Testis (tissue), 3 donors: ENCODE results near the gene KAT5. TPM values are rescaled to one million over a fixed set of nuclear protein-coding genes. Genes with fewer than 3 reads are reported as not detected.
A peak's percentile ranks its signal among the peaks of the same experiment; 100 is the strongest.

Experiments used
- DNase-seq: peaks from one replicate; pipeline ENCODE4 v3.0.0-alpha.2; 2019
- H3K27ac ChIP-seq, 2 donors: fragments of 200-600 bp; sonication (generic); one replicate each; pipeline ENCODE4 v1.5.1; 2019
- H3K27me3 ChIP-seq: fragments of 200-600 bp; sonication (generic); one replicate; pipeline ENCODE4 v1.5.1; 2019
- H3K36me3 ChIP-seq: fragments of 200-600 bp; sonication (generic); one replicate; pipeline ENCODE4 v1.5.1; 2017; ENCODE audit warnings: low read depth; ENCODE audit errors: missing control alignments
- H3K4me1 ChIP-seq: fragments of 200-600 bp; sonication (generic); one replicate; pipeline ENCODE4 v1.5.1; 2019
- H3K4me3 ChIP-seq, 2 donors: fragments of 200-600 bp; sonication (generic); one replicate each; pipeline ENCODE4 v1.5.1; 2017 to 2019
- H3K9me3 ChIP-seq: fragments of 200-600 bp; sonication (generic); one replicate; pipeline ENCODE4 v1.5.1; 2017
- POLR2A ChIP-seq: fragments of 450-650 bp; IDR thresholded peaks from one replicate; pipeline ENCODE4 v1.6.1; 2017; ENCODE audit warnings: antibody characterized with exemption, mild to moderate bottlenecking, moderate library complexity
- WGBS, 2 donors: methylation state at CpG; one replicate each; pipeline ENCODE4 v1.1.5; 2018; 5-methylcytosine and 5-hydroxymethylcytosine counted together
- intact Hi-C: fragments of 100-400 bp; cut with DNase I; formaldehyde crosslinking; loops from one replicate; pipeline ENCODE4 v1.15.1; 2023; ENCODE audit warnings: low total_unique reads
- polyA plus RNA-seq: library from polyadenylated mRNA; stranded (reverse); fragments of 350-450 nt; fragmentation: Illumina TruSeq; extraction: RNeasy Lipid Tissue Mini Kit (QIAGEN cat#74804); gene quantifications from one replicate; pipeline ENCODE4 v1.2.3, GENCODE V29; 2014; ENCODE audit warnings: low read depth, low replicate concordance; ENCODE audit not compliant: insufficient read depth
- total RNA-seq, 2 donors: library from RNA; depleted of rRNA; stranded (reverse); fragments of >200 nt; gene quantifications; one replicate each; pipeline ENCODE4 v1.2.3, GENCODE V29; 2016
- TF ChIP-seq, protein P1 (sequence below), 3 experiments: fragments of 450-650 bp in 2 of 3; fragments of 200-600 bp in 1 of 3; sonication (generic) in 1 of 3; IDR thresholded peaks; one replicate each; pipeline ENCODE4 v1.5.1; 2016 to 2019; ENCODE audit warnings: antibody characterized with exemption in 3 of 3, mild to moderate bottlenecking in 2 of 3, moderate library complexity in 1 of 3

The KAT5 gene
- total and polyA plus RNA-seq, 3 donors from 2014 or later: 101 to 154 (median 121) TPM

DNA sequence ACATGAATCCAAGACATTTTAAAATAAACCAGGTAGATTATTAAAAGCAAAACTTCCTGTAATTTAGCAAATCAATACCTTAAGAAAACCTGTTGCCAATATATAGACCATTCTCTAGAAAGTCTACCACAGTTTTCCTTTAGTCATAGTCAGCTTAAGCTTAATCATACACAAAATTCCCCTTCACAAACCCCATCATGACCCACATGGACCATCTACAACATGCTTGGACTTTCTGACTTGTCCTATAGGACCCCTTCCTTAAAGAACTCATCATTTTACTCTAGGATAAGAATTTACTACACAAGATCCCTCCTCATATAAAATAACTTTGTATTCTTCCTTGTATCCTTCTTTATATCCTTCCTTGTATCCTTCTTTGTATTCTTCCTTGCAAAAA, 24.8 kb downstream of the KAT5 start:
- intact Hi-C loops: no loop called here
- Histone ChIP-seq H3K27me3 (no peaks in the 10 kb centered on the region), H3K36me3 (no peaks in the 10 kb centered on the region), H3K4me1 (no peaks in the 10 kb centered on the region), H3K4me3 (no peak overlapping the region), H3K9me3 (no peaks in the 10 kb centered on the region), H3K27ac (no peak overlapping the region)
- DNase-seq: no peak
- TF ChIP-seq, protein P1, sequence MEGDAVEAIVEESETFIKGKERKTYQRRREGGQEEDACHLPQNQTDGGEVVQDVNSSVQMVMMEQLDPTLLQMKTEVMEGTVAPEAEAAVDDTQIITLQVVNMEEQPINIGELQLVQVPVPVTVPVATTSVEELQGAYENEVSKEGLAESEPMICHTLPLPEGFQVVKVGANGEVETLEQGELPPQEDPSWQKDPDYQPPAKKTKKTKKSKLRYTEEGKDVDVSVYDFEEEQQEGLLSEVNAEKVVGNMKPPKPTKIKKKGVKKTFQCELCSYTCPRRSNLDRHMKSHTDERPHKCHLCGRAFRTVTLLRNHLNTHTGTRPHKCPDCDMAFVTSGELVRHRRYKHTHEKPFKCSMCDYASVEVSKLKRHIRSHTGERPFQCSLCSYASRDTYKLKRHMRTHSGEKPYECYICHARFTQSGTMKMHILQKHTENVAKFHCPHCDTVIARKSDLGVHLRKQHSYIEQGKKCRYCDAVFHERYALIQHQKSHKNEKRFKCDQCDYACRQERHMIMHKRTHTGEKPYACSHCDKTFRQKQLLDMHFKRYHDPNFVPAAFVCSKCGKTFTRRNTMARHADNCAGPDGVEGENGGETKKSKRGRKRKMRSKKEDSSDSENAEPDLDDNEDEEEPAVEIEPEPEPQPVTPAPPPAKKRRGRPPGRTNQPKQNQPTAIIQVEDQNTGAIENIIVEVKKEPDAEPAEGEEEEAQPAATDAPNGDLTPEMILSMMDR (IDR thresholded peaks at IDR 0.05): no peak
- TF ChIP-seq POLR2A: no peak

DNA sequence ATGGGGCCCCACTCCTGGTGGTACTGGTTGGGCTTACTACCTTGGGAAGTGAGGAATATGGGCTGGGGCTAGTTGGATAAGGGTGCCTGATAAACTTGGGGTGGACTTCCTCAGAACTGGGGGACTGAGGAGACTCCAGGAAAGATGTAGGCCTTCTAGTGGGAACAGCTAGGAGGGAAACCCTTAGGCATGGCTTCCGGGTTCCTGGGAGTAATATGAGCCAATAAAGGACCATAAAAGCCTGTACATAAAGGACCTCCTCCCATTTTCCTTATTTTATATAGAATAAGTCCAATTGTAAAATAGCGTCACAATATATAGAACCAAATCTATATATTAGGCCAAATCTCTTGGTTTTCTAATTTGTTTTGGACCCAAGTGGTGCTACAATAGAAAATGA, 27.0 kb downstream of the KAT5 start:
- no peaks in the 10 kb centered on the region for H3K4me1 ChIP-seq
- no peak overlapping the region for H3K27ac ChIP-seq
- intact Hi-C loops: no loop called here
- WGBS, 2 donors: 90 to 93% methylated on average over 2 of the region's 2 CpGs
- DNase-seq: no peak
- H3K36me3 ChIP-seq: no peaks in the 10 kb centered on the region
- TF ChIP-seq, protein P1 (IDR thresholded peaks at IDR 0.05): no peak
- no peak for TF ChIP-seq POLR2A
- H3K9me3 ChIP-seq: no peaks in the 10 kb centered on the region
- no peaks in the 10 kb centered on the region for H3K27me3 ChIP-seq
- no peak overlapping the region for H3K4me3 ChIP-seq

DNA sequence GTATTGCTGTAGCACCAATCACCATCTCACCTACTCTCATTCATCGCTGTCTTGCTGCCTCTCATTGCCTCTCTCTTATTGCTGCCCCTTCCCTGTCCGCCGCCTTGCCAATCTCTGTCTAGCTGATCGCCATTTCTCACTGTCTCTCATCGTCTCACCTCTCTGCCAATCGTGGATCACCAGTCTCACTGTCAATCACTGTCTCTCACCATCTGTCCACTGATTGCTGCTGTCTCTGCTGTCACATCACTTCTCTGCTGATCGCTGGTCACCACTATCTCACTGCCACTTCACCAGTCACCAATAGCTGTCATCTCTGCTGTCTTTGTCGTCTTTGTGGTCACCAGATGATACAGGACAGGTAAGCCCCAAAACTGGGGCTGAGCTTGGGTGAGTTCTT, 29.1 kb downstream of the KAT5 start:
- Histone ChIP-seq H3K4me1 (no peaks in the 10 kb centered on the region), H3K4me3 (no peak overlapping the region), H3K9me3 (no peaks in the 10 kb centered on the region), H3K27me3 (no peaks in the 10 kb centered on the region), H3K27ac (no peak overlapping the region), H3K36me3 (no peaks in the 10 kb centered on the region)
- DNase-seq: no peak
- no peak for TF ChIP-seq POLR2A
- TF ChIP-seq, protein P1 (IDR thresholded peaks at IDR 0.05): no peak
- intact Hi-C loops: no loop called here
- WGBS, 2 donors: 73 to 76% methylated on average over 8 of the region's 8 CpGs

DNA sequence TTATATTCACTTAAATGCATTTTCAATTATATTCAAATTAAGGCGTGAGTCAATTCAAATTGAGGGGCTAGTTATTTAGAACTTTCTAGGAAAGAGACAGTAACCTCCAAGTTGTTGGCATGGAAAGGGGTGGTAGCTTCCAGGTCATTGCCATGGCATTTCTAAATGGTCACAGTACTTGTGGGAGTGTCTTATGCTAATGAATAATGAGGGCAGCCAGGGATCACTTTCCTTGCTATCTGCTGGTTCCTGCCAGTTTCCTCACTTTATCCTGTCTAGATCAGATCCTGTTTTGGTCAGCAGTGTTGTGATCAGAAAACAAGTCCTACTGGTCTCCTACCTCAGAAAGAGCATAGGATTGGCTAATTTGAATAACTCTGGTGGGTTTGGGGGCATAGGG, 30.3 kb downstream of the KAT5 start:
- TF ChIP-seq POLR2A: no peak
- TF ChIP-seq, protein P1 (IDR thresholded peaks at IDR 0.05): no peak
- Histone ChIP-seq H3K4me1 (no peaks in the 10 kb centered on the region), H3K9me3 (no peaks in the 10 kb centered on the region), H3K4me3 (no peak overlapping the region), H3K36me3 (no peaks in the 10 kb centered on the region), H3K27ac (no peak overlapping the region), H3K27me3 (no peaks in the 10 kb centered on the region)
- intact Hi-C loops: no loop called here
- 81 to 91% methylated on average over 1 of the region's 1 CpG for WGBS, 2 donors
- DNase-seq: no peak

DNA sequence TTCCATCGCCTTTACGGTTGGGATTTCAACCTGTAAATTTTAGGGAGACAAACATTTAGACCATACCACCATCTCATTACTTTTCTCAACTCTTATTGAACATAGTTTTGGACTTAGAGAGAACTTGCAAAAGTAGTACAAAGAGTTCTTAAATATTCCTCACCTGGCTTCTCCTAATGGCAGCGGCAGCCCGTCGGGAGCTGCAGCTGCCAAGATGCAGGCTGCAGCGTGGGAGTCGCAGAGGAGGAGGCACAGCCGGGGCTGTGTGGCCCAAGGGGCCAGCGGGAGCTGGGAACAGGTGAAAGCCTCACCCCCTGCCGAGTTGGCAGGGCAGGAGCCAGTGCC, 31.6 kb downstream of the KAT5 start:
- intact Hi-C loops: no loop called here
- peak overlapping the region; percentile 32 to 39 for H3K4me3 ChIP-seq
- H3K4me1 ChIP-seq: no peaks in the 10 kb centered on the region
- H3K9me3 ChIP-seq: no peaks in the 10 kb centered on the region
- no peaks in the 10 kb centered on the region for H3K36me3 ChIP-seq
- TF ChIP-seq, protein P1 (IDR thresholded peaks at IDR 0.05): no peak
- TF ChIP-seq POLR2A: no peak
- H3K27ac ChIP-seq: no peak overlapping the region
- 27 to 50% methylated on average over 5 to 9 of the region's 10 CpGs for WGBS, 2 donors
- H3K27me3 ChIP-seq: no peaks in the 10 kb centered on the region
- no peak for DNase-seq
